Heart right ventricle (tissue), 16 donors: ENCODE measurements around the gene UTS2B. TPM values are rescaled to one million over a fixed set of nuclear protein-coding genes. Genes with fewer than 3 reads are reported as not detected.
A peak's percentile ranks its signal among the peaks of the same experiment; 100 is the strongest.

Experiments
- ATAC-seq, 8 donors: fragments of 200-7000 bp; cut with Tn5 transposase; one replicate each; pipeline ENCODE4 v1.9.1; 2020; ENCODE audit warnings: mild to moderate bottlenecking in 8 of 8, moderate library complexity in 8 of 8, moderate number of reproducible peaks in 1 of 8
- DNase-seq, 2 donors: peaks; one replicate each; pipeline ENCODE4 v3.0.0-alpha.2; 2020
- H3K27ac ChIP-seq, 10 donors: fragments of 200-600 bp; sonication (generic) in 2 of 10; one replicate each; pipeline versions ENCODE4 v1.5.0 to v1.8.0; 2020 to 2022; ENCODE audit warnings: mild to moderate bottlenecking in 3 of 10
- H3K27me3 ChIP-seq, 7 donors: fragments of 200-600 bp; one replicate each; pipeline ENCODE4 v1.8.0; 2021 to 2022; ENCODE audit warnings: mild to moderate bottlenecking in 2 of 7
- H3K36me3 ChIP-seq, 9 donors: fragments of 200-600 bp; sonication (generic) in 1 of 9; one replicate each; pipeline versions ENCODE4 v1.5.0 to v1.8.0; 2020 to 2022; ENCODE audit warnings: mild to moderate bottlenecking in 2 of 9
- H3K4me1 ChIP-seq, 9 donors: fragments of 200-600 bp; sonication (generic) in 1 of 9; one replicate each; pipeline versions ENCODE4 v1.5.0 to v1.8.0; 2020 to 2022; ENCODE audit warnings: mild to moderate bottlenecking in 4 of 9
- H3K4me3 ChIP-seq, 10 donors: fragments of 200-600 bp; sonication (generic) in 2 of 10; one replicate each; pipeline versions ENCODE4 v1.5.0 to v1.8.0; 2020 to 2022; ENCODE audit warnings: mild to moderate bottlenecking in 7 of 10, moderate library complexity in 2 of 10
- H3K9me3 ChIP-seq, 11 donors: fragments of 200-600 bp in 10 of 11; sonication (generic) in 2 of 11; one replicate each; pipeline versions ENCODE4 v1.5.0 to v1.8.0; 2013 to 2022; ENCODE audit warnings: mild to moderate bottlenecking in 2 of 11, control low read depth in 1 of 11, moderate library complexity in 1 of 11
- WGBS, 2 donors: extraction: QIAGEN DNeasy Blood & Tissue Kit; methylation state at CpG; one replicate each; pipeline ENCODE4 v1.1.7; 2013; ENCODE audit warnings: inconsistent platforms in 1 of 2; 5-methylcytosine and 5-hydroxymethylcytosine counted together
- intact Hi-C, 10 donors: fragments of 100-400 bp; cut with DNase I; formaldehyde crosslinking; loops; one replicate each; pipeline versions ENCODE4 v1.11.1 to v1.14.2; 2022
- polyA plus RNA-seq, 2 donors: library from polyadenylated mRNA; stranded (reverse); fragments of 200-250 nt; gene quantifications; one replicate each; pipeline ENCODE4 v1.2.3, GENCODE V29; 2013
- total RNA-seq, 10 donors: library from RNA; stranded (reverse); fragmentation: NEBNext Ultra II Directional in 3 of 10; extraction: Animal tissue kit (Norgen Biotek cat#: 25700) in 3 of 10; gene quantifications; one replicate each; pipeline versions ENCODE4 v1.2.1 to v1.2.4, GENCODE V29; 2021 to 2023
- TF ChIP-seq, protein P1 (sequence below), 9 donors: fragments of 200-600 bp; sonication (generic) in 2 of 9; IDR thresholded peaks; one replicate each; pipeline versions ENCODE4 v1.5.0 to v1.8.0; 2021 to 2022; ENCODE audit warnings: antibody characterized with exemption in 9 of 9, mild to moderate bottlenecking in 5 of 9, moderate library complexity in 1 of 9
- donor health status: Arrhythmogenic right ventricular cardiomyopathy.
- donor health status: ischemic (EF 13 %, LVEDD 7.1; RV severe dilation, severe dysfunction).
- donor health status: healthy with polysubstance abuse.
- donor health status: DM: no; HTN: yes; CAD: no.
- donor health status: DM: no; HTN: no; CAD: no.
- donor health status: ischemic (EF 25% LVEDD 6.9; RV normal size, moderate dysfunction).
- donor health status: ischemic (EF 25% LVEDD 5.7; RV mildly dilated, moderate dysfunction).
- donor health status: healthy.
- donor health status: DM: yes; HTN: yes; CAD: no.
- donor health status: Ischemic cardiomyopathy.
- donor health status: ischemic (EF 35%, LVEDD 5.7; RV mildly dilated, moderate dysfunction).
- donor health status: nonischemic (EF 11% LVEDD 7.7; RV severe dilation, severe dysfunction).
- donor health status: DM: yes; HTN: yes; CAD: no.
- donor health status: PGD.
- donor health status: ischemic (EF 29% LVEDD 5.4; RV normal size, mild dysfunction).
- donor health status: nonischemic (EF 23%, LVEDD 6.1; RV moderate dilation, normal function).

UTS2B gene
- total and polyA plus RNA-seq, 12 donors = 0.10 to 0.53 (median 0.25) TPM; not detected in 5

DNA sequence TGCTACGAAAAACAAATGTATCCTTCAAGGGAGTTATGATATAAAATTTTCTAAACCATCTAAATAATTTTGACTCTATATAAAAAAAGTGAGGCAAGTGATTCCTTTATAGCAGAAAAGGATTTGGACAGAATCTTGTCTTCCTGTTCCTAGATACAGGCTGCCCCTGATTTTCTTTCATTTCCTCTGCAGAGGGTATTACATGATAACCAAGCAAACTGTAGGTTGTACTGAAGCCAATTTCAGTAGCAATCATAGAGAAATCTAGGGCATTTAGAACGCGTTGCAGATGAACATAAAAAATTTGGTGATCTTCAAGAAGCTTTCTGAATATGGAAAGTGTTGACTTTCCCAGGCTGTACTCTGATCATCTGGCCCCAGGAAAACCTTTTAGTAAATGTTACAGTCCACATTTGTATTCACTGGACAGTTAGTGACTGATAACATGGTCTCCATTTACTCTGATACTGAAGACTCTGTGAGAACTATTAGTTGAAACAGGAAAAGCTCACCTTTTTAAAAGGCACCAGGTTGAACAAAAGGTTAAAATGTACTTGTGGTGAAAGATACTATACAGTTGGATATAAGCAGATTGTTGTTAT, 9.1 kb upstream of the UTS2B start:
- DNase-seq (no peak), ATAC-seq (no peak)
- Histone ChIP-seq H3K4me3 (no peak overlapping the region), H3K27ac (no peak overlapping the region), H3K4me1 (peaks cover 0 to 98% (median 78%) of the 10 kb centered on the region in 9 donors), H3K9me3 (no peaks in the 10 kb centered on the region), H3K27me3 (no peaks in the 10 kb centered on the region), H3K36me3 (no peaks in the 10 kb centered on the region)
- intact Hi-C loops = loop anchor here in 2 of 10 donors (5.0 to 10.0 kb wide), 2 partner anchors 38 to 45 kb away; no protein-coding TSS in a partner anchor
- TF ChIP-seq, protein P1, sequence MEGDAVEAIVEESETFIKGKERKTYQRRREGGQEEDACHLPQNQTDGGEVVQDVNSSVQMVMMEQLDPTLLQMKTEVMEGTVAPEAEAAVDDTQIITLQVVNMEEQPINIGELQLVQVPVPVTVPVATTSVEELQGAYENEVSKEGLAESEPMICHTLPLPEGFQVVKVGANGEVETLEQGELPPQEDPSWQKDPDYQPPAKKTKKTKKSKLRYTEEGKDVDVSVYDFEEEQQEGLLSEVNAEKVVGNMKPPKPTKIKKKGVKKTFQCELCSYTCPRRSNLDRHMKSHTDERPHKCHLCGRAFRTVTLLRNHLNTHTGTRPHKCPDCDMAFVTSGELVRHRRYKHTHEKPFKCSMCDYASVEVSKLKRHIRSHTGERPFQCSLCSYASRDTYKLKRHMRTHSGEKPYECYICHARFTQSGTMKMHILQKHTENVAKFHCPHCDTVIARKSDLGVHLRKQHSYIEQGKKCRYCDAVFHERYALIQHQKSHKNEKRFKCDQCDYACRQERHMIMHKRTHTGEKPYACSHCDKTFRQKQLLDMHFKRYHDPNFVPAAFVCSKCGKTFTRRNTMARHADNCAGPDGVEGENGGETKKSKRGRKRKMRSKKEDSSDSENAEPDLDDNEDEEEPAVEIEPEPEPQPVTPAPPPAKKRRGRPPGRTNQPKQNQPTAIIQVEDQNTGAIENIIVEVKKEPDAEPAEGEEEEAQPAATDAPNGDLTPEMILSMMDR (IDR thresholded peaks at IDR 0.05) = no peak
- 47 to 62% methylated on average over 3 of the region's 3 CpGs for WGBS, 2 donors

DNA sequence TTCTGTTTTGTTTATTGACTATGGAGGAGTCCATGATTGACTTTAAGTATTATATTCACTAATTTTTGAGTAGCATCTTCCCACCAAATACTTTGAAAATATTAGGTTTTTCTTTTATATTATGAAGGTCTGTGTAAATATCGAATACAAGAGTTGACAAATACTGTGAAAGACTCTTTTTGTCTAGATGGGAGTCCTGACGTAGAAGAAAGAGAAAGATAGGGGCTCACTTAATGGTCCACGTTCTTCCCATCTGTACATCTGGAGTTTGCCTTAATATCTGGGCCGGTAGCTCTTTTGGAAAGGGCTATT, 7.8 kb upstream of the UTS2B start:
- H3K9me3 ChIP-seq = no peaks in the 10 kb centered on the region
- no peaks in the 10 kb centered on the region for H3K27me3 ChIP-seq
- H3K36me3 ChIP-seq = no peaks in the 10 kb centered on the region
- TF ChIP-seq, protein P1 (IDR thresholded peaks at IDR 0.05) = no peak
- 88 to 92% methylated on average over 4 of the region's 4 CpGs for WGBS, 2 donors
- no peak overlapping the region for H3K4me3 ChIP-seq
- DNase-seq (no peak), ATAC-seq (no peak)
- peak overlapping the region in 2 of 10 donors; percentile 8 to 36 for H3K27ac ChIP-seq
- intact Hi-C loops = loop anchor here in 2 of 10 donors (5.0 to 10.0 kb wide), 2 partner anchors 39 to 47 kb away; no protein-coding TSS in a partner anchor
- peaks cover 1 to 98% (median 86%) of the 10 kb centered on the region in 9 donors for H3K4me1 ChIP-seq

DNA sequence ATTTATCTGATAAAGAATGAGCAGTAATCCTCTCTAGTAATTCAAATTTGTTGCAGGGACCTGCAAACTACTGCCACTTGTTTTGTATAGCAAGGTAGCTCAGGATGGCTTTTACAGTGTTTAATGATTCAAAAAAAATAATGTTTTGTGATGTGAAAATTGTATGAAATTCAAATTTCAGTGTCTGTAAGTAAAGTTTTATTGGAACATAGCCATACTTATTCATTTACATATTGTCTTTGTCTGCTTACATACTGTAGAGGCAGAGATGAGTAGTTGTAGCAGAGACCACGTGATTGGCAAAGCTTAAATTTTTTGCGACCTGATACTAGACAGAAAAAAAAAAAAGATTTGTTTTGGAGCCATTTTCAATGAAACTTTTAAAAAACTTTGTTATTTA, 6.5 kb upstream of the UTS2B start:
- H3K4me3 ChIP-seq = no peak overlapping the region
- no peak overlapping the region for H3K27ac ChIP-seq
- DNase-seq (no peak), ATAC-seq (no peak)
- intact Hi-C loops = loop anchor here in 2 of 10 donors (5.0 to 10.0 kb wide), 2 partner anchors 40 to 48 kb away; no protein-coding TSS in a partner anchor
- H3K36me3 ChIP-seq = no peaks in the 10 kb centered on the region
- H3K4me1 ChIP-seq = peaks cover 7 to 98% (median 86%) of the 10 kb centered on the region in 9 donors
- H3K27me3 ChIP-seq = no peaks in the 10 kb centered on the region
- TF ChIP-seq, protein P1 (IDR thresholded peaks at IDR 0.05) = no peak
- 61 to 72% methylated on average over 2 of the region's 2 CpGs for WGBS, 2 donors
- no peaks in the 10 kb centered on the region for H3K9me3 ChIP-seq

DNA sequence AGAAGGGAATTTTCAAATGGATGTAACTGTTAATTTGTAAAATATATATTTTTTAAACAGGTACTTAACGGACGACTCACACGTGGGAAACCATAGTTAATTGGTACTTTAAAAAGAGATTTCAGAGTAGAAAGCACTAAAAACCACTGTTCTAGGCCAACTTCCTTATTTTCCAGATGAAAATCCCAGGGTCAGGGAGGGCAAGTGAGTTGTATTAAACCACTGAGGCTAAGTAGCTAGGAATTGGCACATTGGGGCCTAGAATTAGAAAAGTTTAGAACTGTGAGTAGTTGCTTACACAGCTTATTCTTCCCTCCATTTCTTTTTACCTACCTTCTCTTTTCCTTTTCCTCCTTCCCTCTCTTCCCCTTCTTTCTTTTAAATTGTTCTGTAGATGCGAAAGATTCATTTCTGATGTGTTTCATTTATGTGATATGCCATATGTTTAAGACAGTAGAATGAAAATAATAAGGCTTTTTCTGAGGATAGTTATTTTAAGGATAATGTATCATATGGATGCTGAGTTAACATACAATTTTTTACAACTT, 4.1 kb upstream of the UTS2B start:
- DNase-seq (no peak), ATAC-seq (no peak)
- no peak overlapping the region for H3K4me3 ChIP-seq
- TF ChIP-seq, protein P1 (IDR thresholded peaks at IDR 0.05) = no peak
- 90 to 91% methylated on average over 4 of the region's 4 CpGs for WGBS, 2 donors
- no peaks in the 10 kb centered on the region for H3K27me3 ChIP-seq
- no peak overlapping the region for H3K27ac ChIP-seq
- no peaks in the 10 kb centered on the region for H3K9me3 ChIP-seq
- intact Hi-C loops = loop anchor here in 4 of 10 donors (5.0 to 10.0 kb wide), 3 partner anchors 33 to 50 kb away; no protein-coding TSS in a partner anchor
- no peaks in the 10 kb centered on the region for H3K36me3 ChIP-seq
- peaks cover 7 to 89% (median 80%) of the 10 kb centered on the region in 9 donors for H3K4me1 ChIP-seq
